GM18867 (cell line): ENCODE results near the gene LYST.

ENCODE experiments used
- ATAC-seq: cut with Tn5 transposase; IDR thresholded peaks from one replicate; pipeline ENCODE4 v1.9.1; 2021; ENCODE audit warnings: mild to moderate bottlenecking, moderate library complexity; ENCODE audit not compliant: unreplicated experiment

LYST gene

GRCh38 chr1:235726557-235726956, 140.1 kb downstream of the LYST start:
- ATAC-seq = no peak

GRCh38 chr1:235725434-235725833, 141.3 kb downstream of the LYST start:
- ATAC-seq = no peak

GRCh38 chr1:235724730-235725129, 142.0 kb downstream of the LYST start:
- no peak for ATAC-seq

- no peak for ATAC-seq
Observed at GRCh38 chr1:235722858-235723257, 143.8 kb downstream of the LYST start.

GRCh38 chr1:235721982-235722381, 144.7 kb downstream of the LYST start:
- ATAC-seq = no peak

- no peak for ATAC-seq
Observed at GRCh38 chr1:235720544-235720943, 146.2 kb downstream of the LYST start.

- no peak for ATAC-seq
Observed at GRCh38 chr1:235714205-235714897, 152.4 kb downstream of the LYST start.

- ATAC-seq = no peak
Observed at GRCh38 chr1:235712812-235713211, 153.9 kb downstream of the LYST start.

- no peak for ATAC-seq
Observed at GRCh38 chr1:235710687-235711086, 156.0 kb downstream of the LYST start.

GRCh38 chr1:235709018-235709417, 157.7 kb downstream of the LYST start:
- ATAC-seq = no peak

- no peak for ATAC-seq
Observed at GRCh38 chr1:235708390-235708962, 158.2 kb downstream of the LYST start.

- ATAC-seq = no peak
Observed at GRCh38 chr1:235703506-235703905, 163.2 kb downstream of the LYST start.

GRCh38 chr1:235702412-235702811, 164.3 kb downstream of the LYST start:
- no peak for ATAC-seq

GRCh38 chr1:235697508-235697907, 169.2 kb downstream of the LYST start:
- ATAC-seq = no peak

- ATAC-seq = no peak
Observed at GRCh38 chr1:235689356-235689755, 177.3 kb downstream of the LYST start.

- no peak for ATAC-seq
Observed at GRCh38 chr1:235688096-235688495, 178.6 kb downstream of the LYST start.

- ATAC-seq = no peak
Observed at GRCh38 chr1:235683653-235684052, 183.1 kb downstream of the LYST start.

- no peak for ATAC-seq
Observed at GRCh38 chr1:235682216-235682615, 184.5 kb downstream of the LYST start.

- ATAC-seq = no peak
Observed at GRCh38 chr1:235679644-235680043, 187.1 kb downstream of the LYST start.

GRCh38 chr1:235679005-235679404, 187.7 kb downstream of the LYST start:
- no peak for ATAC-seq

- ATAC-seq = no peak
Observed at GRCh38 chr1:235675152-235675890, 191.4 kb downstream of the LYST start.

GRCh38 chr1:235673981-235674380, 192.7 kb downstream of the LYST start:
- ATAC-seq = no peak
